Measurements from ENCODE around the gene RNF11. TPM values are rescaled to one million over a fixed set of nuclear protein-coding genes. Genes with fewer than 3 reads are reported as not detected.

RNF11 gene
- total RNA-seq, 1 donor from 2014 or later = 87.3 TPM

GRCh38 chr1:51305371-51305823 is 69.3 kb downstream of the RNF11 start:
- H3K36me3 ChIP-seq (ENCODE audit: control insufficient read depth, insufficient read depth, low read length) = no peaks in the 10 kb centered on the region
- no peaks in the 10 kb centered on the region for H3K27me3 ChIP-seq (ENCODE audit: control insufficient read depth, insufficient read depth, low read length)
- peak; percentile 50 for DNase-seq (ENCODE audit: low read depth)
- H3K4me3 ChIP-seq (ENCODE audit: low read depth, low read length) = no peak overlapping the region
- TF ChIP-seq CTCF (IDR thresholded peaks at IDR 0.05; ENCODE audit: insufficient read depth, low read length, poor library complexity, severe bottlenecking) = no peak

GRCh38 chr1:51306950-51307349 is 70.9 kb downstream of the RNF11 start:
- H3K36me3 ChIP-seq (ENCODE audit: control insufficient read depth, insufficient read depth, low read length) = no peaks in the 10 kb centered on the region
- DNase-seq (ENCODE audit: low read depth) = no peak
- H3K27me3 ChIP-seq (ENCODE audit: control insufficient read depth, insufficient read depth, low read length) = no peaks in the 10 kb centered on the region
- no peak overlapping the region for H3K4me3 ChIP-seq (ENCODE audit: low read depth, low read length)
- no peak for TF ChIP-seq CTCF (IDR thresholded peaks at IDR 0.05; ENCODE audit: insufficient read depth, low read length, poor library complexity, severe bottlenecking)

DNA sequence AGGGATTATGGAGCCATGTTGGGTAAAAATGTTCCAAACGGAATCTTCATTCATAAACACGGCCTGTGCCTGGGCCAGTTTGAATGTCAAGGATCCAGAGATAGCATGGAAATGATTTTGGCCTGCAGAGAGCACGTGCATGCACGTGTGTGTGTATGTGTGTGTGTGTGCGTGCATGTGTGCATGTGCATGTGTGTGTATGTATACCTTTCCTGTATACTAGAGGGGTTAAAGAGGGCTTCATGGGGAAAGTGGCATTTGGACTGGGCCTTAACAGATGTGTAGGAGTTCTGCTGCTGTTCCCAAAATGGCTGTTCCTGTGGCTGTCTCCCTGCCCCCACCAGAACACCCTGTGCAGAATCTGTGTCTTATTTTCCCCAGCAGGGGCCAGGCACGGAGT is 72.6 kb downstream of the RNF11 start:
- H3K36me3 ChIP-seq (ENCODE audit: control insufficient read depth, insufficient read depth, low read length) = no peaks in the 10 kb centered on the region
- no peak for DNase-seq (ENCODE audit: low read depth)
- TF ChIP-seq CTCF (IDR thresholded peaks at IDR 0.05; ENCODE audit: insufficient read depth, low read length, poor library complexity, severe bottlenecking) = no peak
- no peaks in the 10 kb centered on the region for H3K27me3 ChIP-seq (ENCODE audit: control insufficient read depth, insufficient read depth, low read length)
- no peak overlapping the region for H3K4me3 ChIP-seq (ENCODE audit: low read depth, low read length)

- no peaks in the 10 kb centered on the region for H3K27me3 ChIP-seq (ENCODE audit: control insufficient read depth, insufficient read depth, low read length)
- no peaks in the 10 kb centered on the region for H3K36me3 ChIP-seq (ENCODE audit: control insufficient read depth, insufficient read depth, low read length)
- no peak for TF ChIP-seq CTCF (IDR thresholded peaks at IDR 0.05; ENCODE audit: insufficient read depth, low read length, poor library complexity, severe bottlenecking)
- DNase-seq (ENCODE audit: low read depth) = no peak
- no peak overlapping the region for H3K4me3 ChIP-seq (ENCODE audit: low read depth, low read length)
Measured at GRCh38 chr1:51309291-51309690, 73.2 kb downstream of the RNF11 start.

DNA sequence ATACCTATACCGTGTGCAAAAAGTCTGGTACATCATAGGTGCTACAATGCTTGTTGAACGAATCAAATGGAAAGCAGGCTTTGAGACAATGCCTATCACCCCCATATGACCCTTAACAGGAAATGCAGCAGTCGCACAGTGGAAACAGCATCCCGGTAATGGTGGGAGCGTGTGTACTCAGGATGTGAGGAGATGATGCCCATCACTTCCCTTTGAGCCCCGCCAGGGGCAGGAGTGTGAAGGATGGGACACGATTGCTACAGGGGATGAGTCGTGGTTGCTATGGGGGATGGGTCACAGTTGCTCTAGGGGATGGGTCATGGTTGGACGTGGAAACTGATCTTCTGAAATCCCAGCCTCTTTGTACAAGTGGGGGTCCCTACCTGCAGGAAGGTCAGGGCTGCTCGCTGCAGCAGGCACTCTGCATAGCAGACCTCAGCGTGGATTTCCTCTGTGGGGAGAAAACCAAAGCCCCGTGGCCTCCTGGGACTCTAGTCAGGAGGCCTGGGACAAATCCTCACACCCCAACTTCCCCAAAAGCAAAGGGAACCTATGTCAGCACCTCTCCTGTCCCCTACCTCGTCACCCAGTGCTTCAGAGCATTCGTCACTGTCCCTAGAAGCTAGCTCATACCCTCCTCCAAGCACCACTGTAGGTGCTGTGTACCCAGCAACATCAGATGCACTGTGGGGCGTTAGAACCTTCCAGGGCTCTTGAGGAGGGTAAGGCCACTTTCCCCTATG is 75.0 kb downstream of the RNF11 start:
- Histone ChIP-seq H3K27me3 (ENCODE audit: control insufficient read depth, insufficient read depth, low read length) (no peaks in the 10 kb centered on the region), H3K36me3 (ENCODE audit: control insufficient read depth, insufficient read depth, low read length) (no peaks in the 10 kb centered on the region), H3K4me3 (ENCODE audit: low read depth, low read length) (no peak overlapping the region)
- no peak for TF ChIP-seq CTCF (IDR thresholded peaks at IDR 0.05; ENCODE audit: insufficient read depth, low read length, poor library complexity, severe bottlenecking)
- DNase-seq (ENCODE audit: low read depth) = no peak

DNA sequence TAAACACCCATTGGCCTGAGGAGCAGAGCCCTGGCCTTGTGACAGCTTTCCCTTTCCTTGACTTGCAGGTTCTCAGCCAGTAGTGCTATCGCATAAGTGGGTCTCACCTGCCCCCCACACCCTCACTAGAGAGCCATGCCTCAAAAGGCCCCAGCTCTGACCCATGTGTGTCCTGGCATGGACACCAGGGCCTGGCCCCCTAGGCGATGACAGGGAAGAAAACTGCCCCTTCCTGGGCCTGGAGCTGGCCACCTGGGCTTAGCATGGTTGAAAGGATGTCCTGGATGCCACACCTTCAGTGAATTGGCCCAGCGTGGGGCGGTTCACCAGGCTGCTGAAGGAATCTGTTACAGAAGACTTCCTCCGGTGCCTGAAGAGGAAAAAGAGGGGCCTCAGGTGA is 75.8 kb downstream of the RNF11 start:
- no peak for DNase-seq (ENCODE audit: low read depth)
- H3K36me3 ChIP-seq (ENCODE audit: control insufficient read depth, insufficient read depth, low read length) = no peaks in the 10 kb centered on the region
- no peaks in the 10 kb centered on the region for H3K27me3 ChIP-seq (ENCODE audit: control insufficient read depth, insufficient read depth, low read length)
- no peak overlapping the region for H3K4me3 ChIP-seq (ENCODE audit: low read depth, low read length)
- no peak for TF ChIP-seq CTCF (IDR thresholded peaks at IDR 0.05; ENCODE audit: insufficient read depth, low read length, poor library complexity, severe bottlenecking)

All from kidney epithelial cell (primary cell).